AG09319 (cell line): ENCODE measurements around the gene KMT2D.
"Not testable (repeated sequence)": the region's sequence is repeated elsewhere in the genome, so short reads cannot be mapped to it uniquely, and the experiment has no call there.

Experiments
- DNase-seq: peaks from one replicate; pipeline ENCODE4 v3.0.0-alpha.2; 2010; ENCODE audit warnings: low read depth; ENCODE audit errors: extremely low read depth
- TF ChIP-seq, protein P1 (sequence below): IDR thresholded peaks from 2 replicates; pipeline ENCODE4 v1.5.1; 2011; ENCODE audit warnings: low read depth, mild to moderate bottlenecking, inconsistent platforms, low read length, moderate library complexity

Gene KMT2D

DNA sequence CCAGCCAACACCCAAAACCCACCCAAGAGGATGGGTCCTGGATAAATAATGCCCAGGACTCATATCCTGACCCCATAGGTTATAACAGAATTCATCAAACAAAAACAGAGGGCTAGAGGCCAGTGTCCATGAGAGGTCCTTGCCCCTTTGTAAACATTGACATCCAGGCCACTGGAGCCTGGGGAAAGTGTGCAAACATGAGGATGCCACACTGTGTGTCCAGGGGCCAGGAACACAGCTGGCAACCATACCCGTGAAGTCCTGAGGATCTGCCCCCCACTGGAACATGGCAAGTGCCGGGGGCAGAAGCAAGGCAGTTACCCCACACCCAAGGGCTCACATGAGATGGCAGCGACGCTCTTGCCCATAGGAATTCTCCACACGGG, 4.2 kb upstream of the KMT2D start:
- no peak for DNase-seq
- TF ChIP-seq, protein P1, sequence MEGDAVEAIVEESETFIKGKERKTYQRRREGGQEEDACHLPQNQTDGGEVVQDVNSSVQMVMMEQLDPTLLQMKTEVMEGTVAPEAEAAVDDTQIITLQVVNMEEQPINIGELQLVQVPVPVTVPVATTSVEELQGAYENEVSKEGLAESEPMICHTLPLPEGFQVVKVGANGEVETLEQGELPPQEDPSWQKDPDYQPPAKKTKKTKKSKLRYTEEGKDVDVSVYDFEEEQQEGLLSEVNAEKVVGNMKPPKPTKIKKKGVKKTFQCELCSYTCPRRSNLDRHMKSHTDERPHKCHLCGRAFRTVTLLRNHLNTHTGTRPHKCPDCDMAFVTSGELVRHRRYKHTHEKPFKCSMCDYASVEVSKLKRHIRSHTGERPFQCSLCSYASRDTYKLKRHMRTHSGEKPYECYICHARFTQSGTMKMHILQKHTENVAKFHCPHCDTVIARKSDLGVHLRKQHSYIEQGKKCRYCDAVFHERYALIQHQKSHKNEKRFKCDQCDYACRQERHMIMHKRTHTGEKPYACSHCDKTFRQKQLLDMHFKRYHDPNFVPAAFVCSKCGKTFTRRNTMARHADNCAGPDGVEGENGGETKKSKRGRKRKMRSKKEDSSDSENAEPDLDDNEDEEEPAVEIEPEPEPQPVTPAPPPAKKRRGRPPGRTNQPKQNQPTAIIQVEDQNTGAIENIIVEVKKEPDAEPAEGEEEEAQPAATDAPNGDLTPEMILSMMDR, result no peak

GRCh38 chr12:49061916-49062315, 1.3 kb upstream of the KMT2D start:
- DNase-seq, result not testable (repeated sequence)

- DNase-seq, result no peak
- TF ChIP-seq, protein P1, result no peak
Observed at GRCh38 chr12:49061157-49061650, 610 bp upstream of the KMT2D start.

GRCh38 chr12:49059299-49060171, 1.1 kb downstream of the KMT2D start:
- no peak for DNase-seq

GRCh38 chr12:49059045-49059298, 1.6 kb downstream of the KMT2D start:
- DNase-seq, result no peak
- TF ChIP-seq, protein P1, result no peak

More at GRCh38 chr12:49059299-49060171, 1.1 kb downstream of the KMT2D start:
- TF ChIP-seq, protein P1, result no peak

- TF ChIP-seq, protein P1, result no peak
- DNase-seq, result no peak
Observed at GRCh38 chr12:49058366-49059044, 2.1 kb downstream of the KMT2D start.

GRCh38 chr12:49057888-49058287, 2.7 kb downstream of the KMT2D start:
- no peak for DNase-seq
- TF ChIP-seq, protein P1, result no peak
